HG02588 (cell line): ENCODE data around the gene CDK14.
"Not testable (repeated sequence)": the region's sequence is repeated elsewhere in the genome, so short reads cannot be mapped to it uniquely, and the experiment has no call there.

Source experiments
- ATAC-seq: cut with Tn5 transposase; IDR thresholded peaks from one replicate; pipeline ENCODE4 v1.9.1; 2021; ENCODE audit warnings: mild to moderate bottlenecking, moderate library complexity; ENCODE audit not compliant: unreplicated experiment

CDK14 gene

GRCh38 chr7:90713628-90714027, 117.5 kb downstream of the CDK14 start:
- no peak for ATAC-seq

DNA sequence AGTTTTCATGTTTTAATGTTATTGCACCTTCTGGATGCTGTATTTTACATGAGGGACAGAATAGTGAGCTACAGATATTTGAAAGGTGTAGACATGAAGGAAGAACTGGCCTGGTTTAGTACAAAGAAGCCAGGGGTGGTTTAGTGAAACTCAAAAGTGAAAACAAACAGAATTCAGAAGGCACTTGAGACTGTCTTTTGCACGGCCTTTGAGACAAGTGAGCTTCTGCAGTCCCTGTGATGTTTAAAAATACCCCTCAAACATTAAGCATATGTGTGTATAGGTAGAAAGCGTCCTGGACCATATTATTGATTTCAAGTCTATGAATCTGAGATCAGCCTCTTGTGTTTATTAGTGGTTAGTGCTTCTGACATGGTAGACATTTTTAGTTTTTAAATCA, 118.9 kb downstream of the CDK14 start:
- ATAC-seq: no peak

DNA sequence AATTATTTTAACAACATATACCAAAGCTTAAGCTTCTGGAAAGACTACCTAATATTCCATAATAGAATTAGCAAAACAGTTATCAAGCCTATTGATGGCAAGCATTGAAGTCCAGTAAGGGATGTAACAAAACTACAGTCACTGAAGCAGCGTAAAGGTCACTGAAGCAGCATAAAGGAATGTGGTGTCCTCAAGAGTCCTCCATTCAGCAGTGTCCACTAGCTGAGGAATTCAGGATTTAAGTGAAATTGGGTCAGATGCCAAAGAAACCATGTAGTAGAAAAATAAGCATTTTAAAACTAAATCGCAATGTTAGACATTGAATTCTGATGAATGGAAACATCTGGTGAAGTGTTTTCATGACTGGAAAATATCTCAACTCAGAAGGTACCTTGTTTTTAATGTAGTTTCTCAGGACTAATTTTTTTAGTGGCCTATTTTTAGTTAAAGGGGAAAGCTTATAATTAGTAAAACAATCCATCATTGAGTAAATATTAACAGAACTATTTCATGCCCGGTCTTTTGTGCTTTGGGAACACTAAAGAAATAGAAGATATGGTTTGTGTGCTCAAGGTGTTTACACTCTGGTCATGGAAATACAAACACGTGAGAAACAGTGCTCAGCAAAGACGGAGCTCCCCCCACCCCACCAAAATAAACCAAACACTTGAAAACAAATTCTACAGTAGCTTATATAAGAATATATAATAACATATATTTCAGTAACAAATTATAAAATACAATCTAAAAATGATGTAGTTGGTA, 121.4 kb downstream of the CDK14 start:
- no peak for ATAC-seq

- ATAC-seq: no peak
Measured at GRCh38 chr7:90719155-90719554, 123.0 kb downstream of the CDK14 start.

GRCh38 chr7:90720984-90721760, 125.1 kb downstream of the CDK14 start:
- no peak for ATAC-seq

GRCh38 chr7:90721869-90722431, 125.8 kb downstream of the CDK14 start:
- ATAC-seq: no peak

- no peak for ATAC-seq
Measured at GRCh38 chr7:90723233-90723632, 127.1 kb downstream of the CDK14 start.

DNA sequence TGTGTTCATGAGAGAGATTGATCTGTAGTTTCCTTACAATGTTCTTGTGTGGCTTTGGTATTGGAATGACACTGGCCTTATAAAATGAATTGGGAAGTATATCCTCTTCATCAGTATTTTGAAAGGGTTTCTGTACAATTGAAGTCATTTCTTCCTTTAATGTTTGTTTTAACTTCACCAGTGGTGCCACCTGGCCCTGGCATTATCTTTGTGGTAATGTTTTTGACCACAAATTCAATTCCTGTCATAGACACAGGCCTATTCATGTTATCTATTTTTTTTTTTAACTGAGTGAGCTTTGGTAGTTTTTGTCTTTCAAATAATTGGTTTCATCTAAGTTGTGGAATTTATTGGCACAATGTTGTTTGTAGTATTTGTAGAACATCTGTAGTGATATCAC, 127.7 kb downstream of the CDK14 start:
- ATAC-seq: no peak

DNA sequence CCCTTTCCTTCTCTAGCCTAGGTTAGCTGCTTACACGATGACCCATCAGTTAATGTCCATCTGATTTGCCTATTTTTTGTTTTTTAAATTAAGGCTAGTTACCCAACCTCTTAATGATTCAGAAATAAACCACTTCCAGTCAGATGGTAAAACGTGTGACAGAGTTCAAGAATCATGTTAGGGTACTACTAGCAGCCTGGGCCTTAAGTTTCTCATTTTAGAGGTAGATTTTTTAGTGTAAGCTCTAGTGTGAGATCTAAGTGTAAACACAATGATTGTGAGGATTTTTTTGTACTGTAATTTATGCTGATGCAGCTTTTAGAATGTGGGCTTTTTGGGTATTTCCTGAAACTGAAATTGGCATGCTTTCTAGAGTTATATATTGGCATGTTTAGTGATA, 130.0 kb downstream of the CDK14 start:
- ATAC-seq: no peak

- no peak for ATAC-seq
Measured at GRCh38 chr7:90726623-90727022, 130.5 kb downstream of the CDK14 start.

DNA sequence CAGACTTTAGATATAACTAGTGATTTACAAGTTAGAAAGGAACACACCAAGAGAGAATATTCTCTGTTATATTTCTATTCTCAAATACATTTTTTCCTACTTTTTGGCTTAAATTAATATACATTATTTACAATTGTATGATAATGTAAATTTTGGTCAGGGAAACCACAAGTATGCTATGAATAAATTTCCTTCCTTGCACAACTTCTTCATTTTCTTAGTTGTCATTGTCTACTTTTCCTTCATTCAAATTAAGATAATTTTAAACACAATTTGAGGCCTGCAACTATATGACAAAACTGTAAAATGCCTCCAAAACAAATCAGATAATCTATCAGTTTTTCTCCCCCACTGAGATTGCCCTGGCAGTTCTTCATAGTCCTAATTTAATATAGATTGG, 131.3 kb downstream of the CDK14 start:
- no peak for ATAC-seq

- peak; percentile 89 for ATAC-seq
Measured at GRCh38 chr7:90728568-90728967, 132.4 kb downstream of the CDK14 start.

DNA sequence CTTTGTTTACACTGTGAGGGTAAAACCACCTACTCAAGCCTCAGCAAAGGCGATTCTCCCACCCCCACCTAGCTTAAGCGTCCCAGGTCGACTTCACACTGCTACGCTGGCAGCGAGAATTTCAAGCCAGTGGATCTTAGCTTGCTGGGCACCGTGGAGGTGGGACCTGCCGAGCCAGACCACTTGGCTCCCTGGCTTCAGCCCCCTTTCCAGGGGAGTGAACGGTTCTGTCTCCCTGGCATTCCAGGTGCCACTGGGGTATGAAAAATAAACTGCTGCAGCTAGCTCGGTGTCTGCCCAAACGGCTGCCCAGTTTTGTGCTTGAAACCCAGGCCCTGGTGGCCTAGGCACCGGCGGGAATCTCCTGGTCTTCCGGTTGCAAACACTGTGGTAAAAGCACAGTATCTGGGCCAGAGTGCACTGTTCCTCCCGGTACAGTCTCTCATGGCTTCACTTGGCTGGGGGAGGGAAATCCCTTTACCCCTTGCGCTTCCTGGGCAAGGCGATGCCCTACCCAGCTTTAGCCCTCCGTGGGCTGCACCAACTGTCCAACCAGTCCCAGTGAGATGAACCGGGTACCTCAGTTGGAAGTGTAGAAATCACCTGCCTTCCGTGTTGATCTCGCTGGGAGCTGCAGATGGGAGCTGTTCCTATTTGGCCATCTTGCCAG, 139.6 kb downstream of the CDK14 start:
- ATAC-seq: not testable (repeated sequence)

- ATAC-seq: no peak
Measured at GRCh38 chr7:90736316-90736715, 140.2 kb downstream of the CDK14 start.

- ATAC-seq: peak; percentile 95
Measured at GRCh38 chr7:90736968-90737939, 141.1 kb downstream of the CDK14 start.

DNA sequence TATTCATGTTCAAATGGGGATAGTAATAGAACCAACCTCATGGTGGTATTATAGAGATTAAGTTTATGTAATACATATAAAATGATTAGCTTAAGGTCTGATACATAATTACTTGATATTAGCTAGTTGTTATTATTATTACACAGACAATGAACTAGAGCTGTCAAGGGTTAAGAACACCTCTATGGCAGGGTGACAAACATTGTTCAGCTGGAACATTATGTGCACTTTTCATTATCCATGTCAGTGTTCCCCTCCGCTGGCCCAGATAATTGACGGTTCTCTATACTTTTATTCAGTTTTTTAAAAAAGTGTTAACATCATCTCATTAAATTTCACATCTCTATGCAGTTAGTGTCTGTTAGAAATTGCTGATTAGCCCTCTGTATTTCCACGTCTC, 142.1 kb downstream of the CDK14 start:
- ATAC-seq: no peak

DNA sequence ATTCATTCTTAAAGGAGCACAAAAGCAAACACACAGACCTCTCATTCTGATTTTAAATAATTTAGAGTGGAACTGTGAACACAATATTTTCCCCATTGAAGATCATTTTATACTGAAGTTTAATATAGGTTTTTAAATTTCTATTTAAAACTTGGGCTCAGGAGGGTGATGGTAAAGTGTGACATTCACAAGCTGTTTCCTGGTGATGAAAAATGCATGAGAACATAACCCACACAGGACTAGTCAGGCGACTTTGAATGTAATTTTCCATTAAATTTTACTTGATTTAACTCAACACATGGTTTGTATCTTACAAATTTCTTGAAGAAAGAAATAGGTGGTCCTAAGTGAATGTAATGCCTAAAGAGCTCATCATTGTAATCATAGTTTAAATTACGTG, 143.6 kb downstream of the CDK14 start:
- no peak for ATAC-seq

DNA sequence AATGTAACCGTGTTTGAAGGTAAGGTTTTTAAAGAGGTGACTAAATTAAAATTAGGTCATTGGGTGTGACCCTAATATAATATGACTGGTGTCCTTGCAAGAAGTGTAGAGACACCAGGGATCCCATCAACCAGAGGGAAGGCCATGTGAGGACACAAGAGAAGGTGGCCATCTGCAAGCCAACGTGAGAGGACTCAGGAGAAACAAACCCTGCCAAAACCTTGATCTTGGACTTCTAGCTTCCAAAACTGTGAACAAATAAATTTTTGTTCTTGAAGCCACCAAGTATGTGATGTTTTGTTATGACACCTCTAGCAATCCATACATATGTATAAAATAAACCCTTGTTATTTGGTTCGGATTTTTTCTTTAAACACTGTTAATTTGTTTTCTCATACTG, 144.3 kb downstream of the CDK14 start:
- ATAC-seq: no peak

GRCh38 chr7:90743626-90744025, 147.5 kb downstream of the CDK14 start:
- no peak for ATAC-seq

DNA sequence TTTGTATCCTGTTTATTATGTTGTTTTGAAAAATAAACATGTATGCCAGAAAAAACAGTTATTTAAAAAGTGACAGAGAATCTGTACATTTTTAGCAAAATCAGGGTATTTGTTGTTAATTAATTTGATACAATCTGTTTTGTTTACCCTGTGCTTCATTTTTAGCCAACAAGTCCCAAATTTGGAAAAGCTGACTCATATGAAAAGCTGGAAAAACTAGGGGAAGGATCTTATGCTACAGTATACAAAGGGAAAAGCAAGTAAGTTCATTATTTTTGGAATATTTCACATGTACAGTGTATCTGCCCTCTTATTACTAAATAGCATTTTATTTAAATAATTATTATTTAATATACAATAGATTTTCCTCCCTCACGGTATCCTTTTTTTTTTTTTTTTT, 151.4 kb downstream of the CDK14 start:
- no peak for ATAC-seq
